GM19452 (cell line): Measurements from ENCODE around the gene POLRMT.
"Not testable (repeated sequence)": the region's sequence is repeated elsewhere in the genome, so short reads cannot be mapped to it uniquely, and the experiment has no call there.

Source experiments
- ATAC-seq: cut with Tn5 transposase; IDR thresholded peaks from one replicate; pipeline ENCODE4 v1.9.1; 2021; ENCODE audit not compliant: unreplicated experiment

POLRMT gene

GRCh38 chr19:595326-596262 is 37.7 kb downstream of the POLRMT start:
- no peak for ATAC-seq

GRCh38 chr19:594265-594870 is 39.0 kb downstream of the POLRMT start:
- ATAC-seq: no peak

GRCh38 chr19:593505-593904 is 39.8 kb downstream of the POLRMT start:
- ATAC-seq: no peak

- ATAC-seq: no peak
Measured at GRCh38 chr19:593055-593454, 40.3 kb downstream of the POLRMT start.

- no peak for ATAC-seq
Measured at GRCh38 chr19:592101-592500, 41.2 kb downstream of the POLRMT start.

GRCh38 chr19:591099-591958 is 42.0 kb downstream of the POLRMT start:
- ATAC-seq: no peak

- no peak for ATAC-seq
Measured at GRCh38 chr19:590750-591098, 42.6 kb downstream of the POLRMT start.

GRCh38 chr19:590396-590745 is 43.0 kb downstream of the POLRMT start:
- ATAC-seq: no peak

GRCh38 chr19:589693-590395 is 43.5 kb downstream of the POLRMT start, which contains the start of gene HCN2:
HCN2 (plus strand) TSS chr19:589881; CDS start chr19:589946, 65 bp downstream.
- no peak for ATAC-seq

GRCh38 chr19:588741-589692 is 44.3 kb downstream of the POLRMT start:
- no peak for ATAC-seq

GRCh38 chr19:588093-588740 is 45.1 kb downstream of the POLRMT start:
- ATAC-seq: no peak

- ATAC-seq: no peak
Measured at GRCh38 chr19:585551-586110, 47.7 kb downstream of the POLRMT start.

- not testable (repeated sequence) for ATAC-seq
Measured at GRCh38 chr19:585146-585545, 48.2 kb downstream of the POLRMT start.

GRCh38 chr19:584240-585001 is 48.9 kb downstream of the POLRMT start:
- ATAC-seq: no peak

GRCh38 chr19:583968-584239 is 49.4 kb downstream of the POLRMT start:
- ATAC-seq: no peak

GRCh38 chr19:583198-583967 is 50.0 kb downstream of the POLRMT start:
- no peak for ATAC-seq

GRCh38 chr19:582497-583197 is 50.7 kb downstream of the POLRMT start:
- no peak for ATAC-seq
